GM19463 (cell line): ENCODE measurements around the gene VIL1.

Experiments used
- ATAC-seq: cut with Tn5 transposase; IDR thresholded peaks from one replicate; pipeline ENCODE4 v1.9.1; 2021; ENCODE audit warnings: mild to moderate bottlenecking, moderate library complexity; ENCODE audit not compliant: unreplicated experiment

The VIL1 gene

GRCh38 chr2:218394298-218395089 lies 24.4 kb upstream of the VIL1 start:
- no peak for ATAC-seq

- ATAC-seq = no peak
Observed at GRCh38 chr2:218395090-218395444, 23.9 kb upstream of the VIL1 start.

GRCh38 chr2:218395456-218395825 lies 23.5 kb upstream of the VIL1 start:
- ATAC-seq = no peak

DNA sequence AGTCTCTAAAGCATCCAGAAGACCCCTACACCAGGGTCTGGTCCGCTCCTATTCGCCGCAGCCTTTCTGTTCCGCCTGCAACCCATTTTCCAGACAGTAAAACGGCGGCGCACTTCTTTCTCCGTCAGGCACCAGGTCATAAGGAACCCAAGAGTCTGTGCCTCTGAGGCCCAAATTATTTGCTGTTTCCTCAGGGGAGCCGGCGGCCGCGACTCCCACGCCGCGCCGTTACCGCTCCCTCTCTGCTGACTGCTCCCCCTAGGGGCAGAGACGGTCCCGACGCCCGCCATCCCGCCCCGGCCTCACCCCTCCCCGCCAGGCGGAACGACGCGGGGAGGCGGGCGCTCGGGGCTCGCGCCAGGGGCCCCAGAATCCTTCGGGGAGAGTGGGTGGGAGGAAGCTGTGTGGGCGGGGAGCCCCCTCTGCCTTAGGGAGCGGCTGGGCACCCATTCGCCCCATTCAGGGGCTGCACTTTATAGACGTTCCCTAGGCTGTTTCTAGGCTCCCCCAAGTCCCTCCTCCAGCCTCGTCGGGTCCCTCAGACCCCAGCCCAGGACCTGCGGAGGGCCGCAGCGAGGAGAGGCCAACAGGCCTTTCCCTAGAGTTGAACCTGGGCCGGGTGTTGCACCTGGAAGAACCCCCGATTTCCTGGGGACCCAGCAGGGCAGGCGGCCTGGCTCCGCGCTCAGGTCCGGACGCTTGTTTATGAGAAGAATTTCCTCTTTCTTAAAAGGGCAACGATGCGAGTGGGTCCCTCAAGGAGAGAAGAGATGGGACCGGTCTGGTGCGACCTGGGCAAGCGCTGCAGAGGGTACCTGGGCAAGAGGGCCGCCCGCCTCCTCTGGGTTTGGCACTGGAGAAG lies 22.9 kb upstream of the VIL1 start:
- ATAC-seq = peak; percentile 40

GRCh38 chr2:218396688-218397462 lies 22.0 kb upstream of the VIL1 start:
- ATAC-seq = no peak

GRCh38 chr2:218397463-218397819 lies 21.5 kb upstream of the VIL1 start:
- no peak for ATAC-seq

- peak; percentile 28 for ATAC-seq
Observed at GRCh38 chr2:218397820-218398436, 21.0 kb upstream of the VIL1 start.

DNA sequence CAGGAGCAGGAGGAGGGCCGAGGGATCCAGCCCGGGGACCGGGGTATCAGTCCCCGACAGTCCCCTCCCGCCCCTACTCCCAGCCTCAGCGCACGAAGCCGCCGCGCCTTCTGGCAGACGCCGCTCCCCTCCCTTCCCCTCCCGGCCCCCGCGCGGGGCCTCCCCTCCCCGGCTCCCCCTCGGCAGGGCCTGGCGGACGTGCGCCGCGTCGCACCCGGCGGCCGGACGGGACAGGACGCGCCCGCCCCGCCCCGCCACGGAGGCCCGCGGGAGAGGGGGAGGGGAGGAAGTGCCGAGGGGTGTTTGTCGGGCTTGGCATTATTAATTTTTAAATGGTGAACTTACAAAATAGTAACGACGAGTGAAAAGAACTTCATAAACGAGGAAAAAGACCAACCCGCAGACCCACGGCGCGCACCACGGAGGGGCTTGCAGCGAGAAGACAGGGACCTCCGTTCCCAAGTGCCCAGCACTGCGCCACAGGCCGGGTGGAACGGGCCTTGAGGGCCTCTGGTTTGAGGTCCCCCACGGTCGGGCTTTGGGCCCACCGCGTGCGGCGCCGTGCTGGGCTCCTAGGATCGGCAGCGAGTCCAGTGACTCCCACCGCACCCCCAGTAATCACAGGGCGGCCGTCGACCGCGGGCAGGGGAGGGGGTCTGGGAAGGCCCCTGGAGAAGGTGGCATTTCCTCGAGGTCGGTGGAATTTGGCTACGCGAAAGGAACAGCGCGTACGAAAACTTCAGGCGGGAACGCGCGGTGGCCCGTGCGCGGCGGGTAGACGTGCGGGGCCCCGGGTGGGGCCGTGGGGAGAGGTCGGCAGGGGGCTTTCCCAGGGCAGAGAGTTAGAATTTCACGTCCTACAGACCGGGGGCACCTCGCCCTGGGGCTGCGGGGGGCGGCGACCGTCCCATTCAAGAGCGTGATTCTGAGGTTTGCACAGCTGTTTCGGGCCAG lies 20.2 kb upstream of the VIL1 start:
- ATAC-seq = peak; percentile 24

GRCh38 chr2:218399391-218400166 lies 19.3 kb upstream of the VIL1 start, which contains the start of gene CTDSP1:
Gene CTDSP1, plus strand, starts transcription at chr2:218399868. Its CDS starts 223 bp downstream, at chr2:218400091.
- ATAC-seq = peak; percentile 35

DNA sequence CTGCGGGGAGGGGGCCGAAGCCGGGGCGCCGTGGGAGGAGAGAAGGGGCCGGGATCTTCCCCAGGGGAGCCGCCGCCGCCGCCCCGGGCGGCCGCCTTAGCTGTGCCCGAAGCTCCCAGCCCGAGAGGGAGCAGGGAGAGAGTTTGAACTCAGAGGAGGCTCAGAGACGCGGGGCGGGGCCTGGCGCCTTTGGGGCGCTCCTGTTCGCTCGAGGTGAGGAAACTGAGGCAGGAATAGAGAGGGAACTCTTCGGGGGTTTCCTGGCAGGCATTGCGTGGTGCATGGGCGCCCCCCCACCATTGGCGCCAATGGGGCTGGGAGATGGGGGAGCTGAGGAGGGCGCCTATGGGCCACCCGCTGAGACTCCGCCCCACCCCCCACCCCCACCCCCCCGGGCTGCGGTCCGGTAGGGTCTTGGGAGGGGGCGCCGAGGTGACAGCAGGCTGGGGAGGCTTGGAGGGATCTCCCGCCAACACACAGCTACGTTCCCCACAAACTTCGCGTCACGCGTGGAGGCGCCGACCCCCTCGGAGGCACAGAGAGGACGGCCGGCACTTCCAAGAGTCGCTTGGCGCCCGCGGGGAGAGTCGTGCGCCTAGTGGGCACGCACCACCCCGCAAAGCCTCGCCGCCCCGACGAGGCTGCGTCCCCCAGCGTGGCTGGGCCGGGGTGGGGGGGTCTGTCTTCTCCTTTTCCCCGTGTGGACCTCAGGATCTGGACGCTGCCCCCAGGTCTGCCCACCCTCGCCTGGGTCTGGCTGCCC lies 18.6 kb upstream of the VIL1 start:
- no peak for ATAC-seq

- ATAC-seq = no peak
Observed at GRCh38 chr2:218400930-218401881, 17.7 kb upstream of the VIL1 start.

DNA sequence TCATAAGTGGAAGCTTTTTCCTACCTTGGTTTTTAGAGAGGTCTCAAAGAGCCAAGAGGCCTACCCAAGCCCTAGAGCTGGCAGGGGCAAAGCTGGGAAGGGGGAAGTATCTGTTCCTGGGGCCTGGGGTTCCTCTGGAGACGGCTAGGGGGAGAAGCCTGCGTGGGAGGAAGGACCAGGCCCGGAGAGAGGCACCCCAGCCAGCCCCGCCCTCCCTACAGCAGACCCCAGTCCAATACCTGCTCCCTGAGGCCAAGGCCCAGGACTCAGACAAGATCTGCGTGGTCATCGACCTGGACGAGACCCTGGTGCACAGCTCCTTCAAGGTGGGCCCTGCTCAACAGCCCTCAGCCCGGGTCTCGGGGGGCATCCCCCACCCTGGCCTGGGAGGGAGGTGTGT lies 17.0 kb upstream of the VIL1 start:
- ATAC-seq = no peak

DNA sequence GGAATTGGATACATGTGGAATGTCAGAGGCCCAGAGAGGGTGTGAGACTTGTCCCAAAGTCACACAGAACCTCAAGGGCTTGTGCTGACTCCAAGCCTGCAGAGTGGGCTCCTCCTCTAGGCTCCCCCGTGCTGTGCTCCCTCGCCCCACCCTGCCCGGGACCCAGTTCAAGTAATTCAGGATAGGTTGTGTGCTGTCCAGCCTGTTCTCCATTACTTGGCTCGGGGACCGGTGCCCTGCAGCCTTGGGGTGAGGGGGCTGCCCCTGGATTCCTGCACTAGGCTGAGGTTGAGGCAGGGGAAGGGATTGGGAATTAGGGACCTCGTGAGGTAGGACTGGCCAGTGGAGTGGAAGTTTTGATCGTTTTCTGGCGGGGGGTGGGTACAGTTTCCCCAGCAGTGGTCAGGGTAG lies 16.4 kb upstream of the VIL1 start:
- no peak for ATAC-seq

GRCh38 chr2:218402911-218403411 lies 16.0 kb upstream of the VIL1 start:
- ATAC-seq = no peak

- ATAC-seq = no peak
Observed at GRCh38 chr2:218403810-218404209, 15.1 kb upstream of the VIL1 start.

- no peak for ATAC-seq
Observed at GRCh38 chr2:218404351-218405085, 14.4 kb upstream of the VIL1 start.
